Type B pancreatic cell (in vitro differentiated cells): ENCODE data around the gene FAHD2B. TPM values are rescaled to one million over a fixed set of nuclear protein-coding genes. Genes with fewer than 3 reads are reported as not detected.
A peak's percentile ranks its signal among the peaks of the same experiment; 100 is the strongest.
"Not testable (repeated sequence)": the region's sequence is repeated elsewhere in the genome, so short reads cannot be mapped to it uniquely, and the experiment has no call there.

Experiments
- DNase-seq: peaks from one replicate; pipeline ENCODE4 v3.0.0; 2021; ENCODE audit warnings: mixed read lengths; ENCODE audit not compliant: unreplicated experiment; ENCODE audit errors: extremely low spot score
- H3K27ac Mint-ChIP-seq: 2 replicates; pipeline ENCODE4 v1.8.0; 2021; ENCODE audit warnings: mild to moderate bottlenecking, mixed read lengths
- H3K27me3 Mint-ChIP-seq: 2 replicates; pipeline ENCODE4 v1.8.0; 2021; ENCODE audit warnings: mixed read lengths
- H3K36me3 Mint-ChIP-seq: 2 replicates; pipeline ENCODE4 v1.8.0; 2021; ENCODE audit warnings: mixed read lengths
- H3K4me1 Mint-ChIP-seq: one replicate; pipeline ENCODE4 v1.8.0; 2021; ENCODE audit warnings: mixed read lengths; ENCODE audit not compliant: unreplicated experiment
- H3K4me3 Mint-ChIP-seq: 2 replicates; pipeline ENCODE4 v1.8.0; 2021; ENCODE audit warnings: mild to moderate bottlenecking, mixed read lengths
- H3K9me3 Mint-ChIP-seq: 2 replicates; pipeline ENCODE4 v1.8.0; 2021; ENCODE audit warnings: mixed read lengths
- long read RNA-seq: library from polyadenylated mRNA; unstranded; transcript quantifications from one replicate; pipeline ENCODE4 v2.0.0, GENCODE V29; 2020
- total RNA-seq: library from RNA; stranded (reverse); gene quantifications from 2 replicates; pipeline ENCODE4 v1.2.1, GENCODE V29; 2021; ENCODE audit warnings: low replicate concordance
- TF ChIP-seq, protein P1 (sequence below): fragments of 200-600 bp; sonication (generic); conservative IDR thresholded peaks from 2 replicates; pipeline ENCODE4 v1.5.0; 2021; ENCODE audit warnings: antibody characterized with exemption, mild to moderate bottlenecking

FAHD2B gene, protein sequence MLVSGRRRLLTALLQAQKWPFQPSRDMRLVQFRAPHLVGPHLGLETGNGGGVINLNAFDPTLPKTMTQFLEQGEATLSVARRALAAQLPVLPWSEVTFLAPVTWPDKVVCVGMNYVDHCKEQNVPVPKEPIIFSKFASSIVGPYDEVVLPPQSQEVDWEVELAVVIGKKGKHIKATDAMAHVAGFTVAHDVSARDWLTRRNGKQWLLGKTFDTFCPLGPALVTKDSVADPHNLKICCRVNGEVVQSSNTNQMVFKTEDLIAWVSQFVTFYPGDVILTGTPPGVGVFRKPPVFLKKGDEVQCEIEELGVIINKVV
- 12.6 and 31.8 TPM in 2 replicates for total RNA-seq
- long read RNA-seq, transcript FAHD2B-201 (8 exons, 1,305 nt): minor isoform, 7 of 19 reads
- long read RNA-seq, transcript FAHD2B-202 (9 exons, 1,388 nt): major isoform, 9 of 19 reads
- long read RNA-seq, partial matches to known transcripts: 0 of 19 reads
- long read RNA-seq, other reads (novel, unspliced or antisense): 3 of 19 reads

DNA sequence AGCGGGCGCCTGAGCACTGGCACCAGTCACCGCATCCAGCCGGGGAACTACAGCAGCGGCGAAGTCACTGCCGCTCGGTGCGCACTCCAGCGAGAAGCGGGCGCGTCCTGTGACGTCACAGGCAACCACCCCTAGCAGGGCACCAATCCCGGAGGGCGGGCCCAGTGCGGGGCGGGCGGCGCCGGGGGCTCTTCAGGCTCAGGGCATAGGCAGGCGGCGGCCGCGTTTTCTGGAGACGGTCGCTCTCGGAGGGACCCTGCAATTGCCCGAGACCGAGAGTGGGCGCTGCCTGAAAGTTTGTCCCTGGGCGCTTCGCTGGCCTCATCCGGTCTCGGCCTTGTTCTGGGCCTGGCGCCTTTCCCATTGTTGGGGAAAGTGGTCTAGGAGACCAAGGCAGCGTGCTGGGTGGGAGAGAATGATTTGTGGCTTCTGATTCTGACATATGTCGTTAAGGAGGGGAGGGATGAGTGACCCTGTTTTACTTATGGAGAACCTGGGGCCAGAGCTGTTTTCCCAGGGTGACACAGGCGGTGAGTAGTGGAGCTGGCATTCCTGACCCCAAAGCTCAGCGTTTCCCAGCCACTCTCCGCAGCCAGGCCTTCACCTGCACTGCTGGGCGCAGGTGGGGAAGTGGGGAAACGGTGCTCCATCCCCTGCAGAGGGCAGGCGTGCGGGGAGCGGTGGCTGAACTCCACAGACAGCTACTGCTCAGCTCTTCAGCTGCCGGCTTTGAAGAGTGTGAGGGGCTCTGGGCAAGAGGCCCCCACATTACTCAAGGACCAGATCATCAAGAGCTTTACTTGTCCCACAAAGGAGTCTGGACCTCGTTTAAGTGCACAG lies at the start of gene FAHD2B:
FAHD2B (minus strand) TSS at position 111 of the 840 bp plus-strand sequence. CDS start 3,176 bp downstream, outside the sequence.
- H3K4me3 Mint-ChIP-seq: peak within 1 kb of the TSS; percentile 85
- not testable (repeated sequence) for H3K4me1 Mint-ChIP-seq, H3K9me3 Mint-ChIP-seq, H3K27me3 Mint-ChIP-seq, H3K36me3 Mint-ChIP-seq
- peak; percentile 80 for DNase-seq
- peak within 1 kb of the TSS; percentile 74 for H3K27ac Mint-ChIP-seq

DNA sequence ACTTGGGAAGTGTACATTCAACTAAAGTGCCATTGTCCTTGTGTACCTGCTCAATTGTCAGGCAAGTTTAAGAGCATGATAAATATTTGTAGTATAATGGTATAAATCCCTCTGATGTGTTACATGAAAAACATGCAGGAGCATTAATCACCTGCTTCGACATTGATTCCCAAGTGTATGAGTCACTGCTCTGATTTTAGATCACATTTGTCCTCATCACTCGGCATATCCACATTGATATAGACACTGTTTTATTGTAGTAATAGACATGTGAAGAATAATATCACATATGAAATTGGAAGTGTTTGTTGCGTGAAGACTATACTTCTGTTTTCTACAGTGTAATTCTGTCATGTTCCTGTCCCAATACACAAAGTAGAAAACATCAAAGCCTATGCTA lies 49.3 kb upstream of the FAHD2B start:
- H3K27ac Mint-ChIP-seq, H3K9me3 Mint-ChIP-seq, H3K4me3 Mint-ChIP-seq, DNase-seq, H3K27me3 Mint-ChIP-seq, H3K4me1 Mint-ChIP-seq, H3K36me3 Mint-ChIP-seq: not testable (repeated sequence)

DNA sequence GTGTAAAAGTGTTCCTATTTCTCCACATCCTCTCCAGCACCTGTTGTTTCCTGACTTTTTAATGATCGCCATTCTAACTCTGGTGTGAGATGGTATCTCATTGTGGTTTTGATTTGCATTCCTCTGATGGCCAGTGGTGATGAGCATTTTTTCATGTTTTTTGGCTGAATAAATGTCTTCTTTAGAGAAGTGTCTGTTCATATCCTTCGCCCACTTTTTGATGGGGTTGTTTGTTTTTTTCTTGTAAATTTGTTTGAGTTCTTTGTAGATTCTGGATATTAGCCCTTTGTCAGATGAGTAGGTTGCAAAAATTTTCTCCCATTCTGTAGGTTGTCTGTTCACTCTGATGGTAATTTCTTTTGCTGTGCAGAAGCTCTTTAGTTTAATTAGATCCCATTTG lies 34.4 kb upstream of the FAHD2B start:
- not testable (repeated sequence) for DNase-seq, H3K9me3 Mint-ChIP-seq, H3K27ac Mint-ChIP-seq, H3K4me1 Mint-ChIP-seq, H3K4me3 Mint-ChIP-seq, H3K27me3 Mint-ChIP-seq
- peaks cover 20% of the 10 kb centered on the region for H3K36me3 Mint-ChIP-seq

DNA sequence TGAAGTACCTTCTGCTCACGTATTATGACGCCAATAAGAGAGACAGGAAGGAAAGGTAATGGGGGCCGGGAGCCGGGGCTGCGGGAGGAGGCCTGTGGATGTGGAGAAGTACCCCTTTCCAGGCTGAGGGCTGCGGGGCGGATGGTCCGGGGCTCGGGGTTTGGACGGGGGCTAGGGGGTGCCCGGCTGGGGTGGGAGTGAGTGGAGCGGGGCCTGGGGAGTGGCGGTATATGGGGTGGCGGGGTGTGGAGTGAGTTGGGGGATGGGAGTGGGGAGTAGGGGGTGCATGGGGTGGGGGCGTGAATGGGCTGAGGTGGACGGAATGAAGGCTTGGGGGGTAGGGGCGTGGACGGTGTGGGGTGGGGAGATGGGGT lies 19.2 kb upstream of the FAHD2B start:
- H3K9me3 Mint-ChIP-seq, DNase-seq, H3K4me1 Mint-ChIP-seq, H3K36me3 Mint-ChIP-seq: not testable (repeated sequence)
- H3K27ac Mint-ChIP-seq: peak overlapping the region; percentile 97
- H3K27me3 Mint-ChIP-seq: peaks cover 13% of the 10 kb centered on the region
- peak overlapping the region; percentile 100 for H3K4me3 Mint-ChIP-seq

DNA sequence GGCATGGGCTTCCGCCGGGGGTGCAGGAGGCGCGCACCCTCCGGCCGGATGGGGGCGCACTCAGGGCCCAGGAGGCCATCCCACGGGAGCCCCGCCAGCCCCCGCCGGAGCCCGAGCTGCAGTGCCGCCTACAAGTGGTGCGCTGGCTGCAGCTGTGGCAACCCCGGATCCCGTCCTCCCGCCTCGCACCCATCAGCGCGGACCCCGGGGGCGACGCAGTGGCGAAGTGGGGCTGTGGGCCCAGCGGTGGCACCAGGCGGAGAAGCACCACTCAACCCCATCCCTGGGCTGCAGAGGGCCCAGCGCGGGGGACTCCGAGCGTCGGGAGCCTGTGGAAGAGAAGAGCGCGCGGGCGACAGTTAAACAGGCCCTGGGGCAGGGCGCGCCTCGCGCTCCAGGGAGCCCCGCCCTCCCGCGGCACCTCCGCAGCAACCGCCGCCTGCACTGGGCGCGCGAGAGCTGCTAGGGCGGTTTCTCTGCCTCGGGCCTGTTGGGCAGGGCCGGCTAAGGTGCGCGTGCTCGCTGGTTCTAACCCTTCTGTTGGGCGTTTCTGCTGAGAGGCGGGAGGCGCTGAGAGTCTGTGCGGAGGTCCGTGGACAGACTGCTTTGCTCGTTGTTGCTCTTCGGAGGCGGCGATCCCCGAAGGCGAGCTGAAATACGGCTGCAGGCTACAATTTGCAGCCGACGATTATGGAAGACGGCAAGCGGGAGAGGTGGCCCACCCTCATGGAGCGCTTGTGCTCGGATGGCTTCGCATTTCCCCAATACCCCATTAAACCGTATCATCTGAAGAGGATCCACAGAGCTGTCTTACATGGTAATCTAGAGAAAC lies 18.6 kb upstream of the FAHD2B start, which contains the start of gene ANKRD36:
ANKRD36 (plus strand) TSS at position 104 of the 832 bp plus-strand sequence; CDS start at position 691, 587 bp downstream.
- not testable (repeated sequence) for H3K4me1 Mint-ChIP-seq, H3K9me3 Mint-ChIP-seq, H3K36me3 Mint-ChIP-seq
- TF ChIP-seq, protein P1, sequence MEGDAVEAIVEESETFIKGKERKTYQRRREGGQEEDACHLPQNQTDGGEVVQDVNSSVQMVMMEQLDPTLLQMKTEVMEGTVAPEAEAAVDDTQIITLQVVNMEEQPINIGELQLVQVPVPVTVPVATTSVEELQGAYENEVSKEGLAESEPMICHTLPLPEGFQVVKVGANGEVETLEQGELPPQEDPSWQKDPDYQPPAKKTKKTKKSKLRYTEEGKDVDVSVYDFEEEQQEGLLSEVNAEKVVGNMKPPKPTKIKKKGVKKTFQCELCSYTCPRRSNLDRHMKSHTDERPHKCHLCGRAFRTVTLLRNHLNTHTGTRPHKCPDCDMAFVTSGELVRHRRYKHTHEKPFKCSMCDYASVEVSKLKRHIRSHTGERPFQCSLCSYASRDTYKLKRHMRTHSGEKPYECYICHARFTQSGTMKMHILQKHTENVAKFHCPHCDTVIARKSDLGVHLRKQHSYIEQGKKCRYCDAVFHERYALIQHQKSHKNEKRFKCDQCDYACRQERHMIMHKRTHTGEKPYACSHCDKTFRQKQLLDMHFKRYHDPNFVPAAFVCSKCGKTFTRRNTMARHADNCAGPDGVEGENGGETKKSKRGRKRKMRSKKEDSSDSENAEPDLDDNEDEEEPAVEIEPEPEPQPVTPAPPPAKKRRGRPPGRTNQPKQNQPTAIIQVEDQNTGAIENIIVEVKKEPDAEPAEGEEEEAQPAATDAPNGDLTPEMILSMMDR: peak; percentile 60
- peak; percentile 87 for DNase-seq
- peaks cover 19% of the 10 kb centered on the region for H3K27me3 Mint-ChIP-seq
- H3K4me3 Mint-ChIP-seq: peak within 1 kb of the TSS; percentile 100
- peak within 1 kb of the TSS; percentile 97 for H3K27ac Mint-ChIP-seq

DNA sequence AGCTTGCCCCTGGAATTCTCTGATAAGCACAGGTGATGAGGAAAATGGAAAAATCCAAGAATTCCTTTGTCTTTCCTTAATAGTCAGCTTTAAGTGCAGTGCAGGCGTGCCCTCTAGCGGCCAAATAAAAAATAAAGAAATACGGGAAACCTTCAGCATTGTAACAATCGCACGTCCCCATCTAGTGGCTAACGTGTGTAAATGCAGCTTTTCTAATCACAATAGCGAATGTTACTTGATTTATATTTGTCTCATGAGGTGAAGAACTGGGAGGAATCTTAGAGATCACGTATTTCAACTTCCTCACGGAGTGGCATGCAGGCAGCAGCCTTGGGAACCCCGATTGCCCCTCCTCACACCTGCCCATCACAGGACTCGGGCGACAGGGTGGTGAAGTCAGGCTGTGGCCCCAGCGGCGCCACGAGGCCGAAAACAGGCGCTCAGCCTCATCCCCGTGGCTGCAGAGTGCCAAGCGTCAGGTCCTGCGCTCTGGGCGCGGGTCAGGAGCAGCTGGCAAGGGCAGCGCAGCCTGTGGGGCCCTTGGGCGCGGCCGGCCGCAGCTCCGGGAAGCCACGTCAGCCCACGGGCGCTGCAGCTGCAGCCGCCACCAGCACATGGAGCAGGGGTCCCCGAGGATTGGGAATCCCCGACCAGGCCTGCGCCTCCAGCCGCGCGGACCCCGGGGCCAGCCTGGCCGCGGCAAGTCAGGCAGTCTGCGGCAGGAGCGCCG lies 17.8 kb upstream of the FAHD2B start:
- Mint-ChIP-seq H3K27me3 (peaks cover 21% of the 10 kb centered on the region), H3K4me3 (peak overlapping the region; percentile 93), H3K27ac (peak overlapping the region; percentile 94)
- H3K9me3 Mint-ChIP-seq, H3K36me3 Mint-ChIP-seq, H3K4me1 Mint-ChIP-seq: not testable (repeated sequence)
- peak; percentile 77 for DNase-seq
- TF ChIP-seq, protein P1: peak; percentile 91

DNA sequence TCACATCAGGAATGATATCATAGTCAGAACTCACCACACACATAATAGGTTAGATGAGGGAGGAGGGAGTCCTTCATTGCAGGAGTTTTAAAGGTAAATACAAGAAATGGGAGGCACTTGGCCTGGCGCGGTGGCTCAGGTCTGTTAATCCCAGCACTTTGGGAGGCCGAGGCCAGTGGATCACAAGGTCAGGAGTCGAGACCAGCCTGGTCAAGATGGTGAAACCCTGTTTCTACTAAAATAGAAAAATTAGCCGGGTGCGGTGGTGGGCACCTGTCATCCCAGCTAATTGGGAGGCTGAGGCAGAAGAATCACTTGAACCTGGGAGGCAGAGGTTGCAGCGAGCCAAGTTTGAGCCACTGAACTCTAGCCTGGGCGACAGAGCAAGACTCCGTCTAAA lies 16.6 kb upstream of the FAHD2B start:
- not testable (repeated sequence) for H3K27ac Mint-ChIP-seq, DNase-seq, H3K9me3 Mint-ChIP-seq, H3K4me1 Mint-ChIP-seq, H3K4me3 Mint-ChIP-seq, H3K36me3 Mint-ChIP-seq
- H3K27me3 Mint-ChIP-seq: peaks cover 23% of the 10 kb centered on the region

DNA sequence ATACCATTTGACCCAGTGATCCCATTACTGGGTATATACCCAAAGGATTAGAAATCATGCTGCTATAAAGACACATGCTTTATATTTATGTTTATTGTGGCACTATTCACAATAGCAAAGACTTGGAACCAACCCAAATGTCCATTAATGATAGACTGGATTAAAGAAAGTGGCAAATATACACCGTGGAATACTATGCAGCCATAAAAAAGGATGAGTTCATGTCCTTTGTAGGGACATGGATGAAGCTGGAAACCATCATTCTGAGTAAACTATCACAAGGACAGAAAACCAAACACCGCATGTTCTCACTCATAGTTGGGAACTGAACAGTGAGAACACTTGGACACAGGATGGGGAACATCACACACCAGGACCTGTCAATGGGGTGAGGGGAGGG lies 12.2 kb upstream of the FAHD2B start:
- not testable (repeated sequence) for H3K9me3 Mint-ChIP-seq, H3K36me3 Mint-ChIP-seq, H3K4me3 Mint-ChIP-seq, H3K4me1 Mint-ChIP-seq, H3K27ac Mint-ChIP-seq, DNase-seq
- peaks cover 31% of the 10 kb centered on the region for H3K27me3 Mint-ChIP-seq

DNA sequence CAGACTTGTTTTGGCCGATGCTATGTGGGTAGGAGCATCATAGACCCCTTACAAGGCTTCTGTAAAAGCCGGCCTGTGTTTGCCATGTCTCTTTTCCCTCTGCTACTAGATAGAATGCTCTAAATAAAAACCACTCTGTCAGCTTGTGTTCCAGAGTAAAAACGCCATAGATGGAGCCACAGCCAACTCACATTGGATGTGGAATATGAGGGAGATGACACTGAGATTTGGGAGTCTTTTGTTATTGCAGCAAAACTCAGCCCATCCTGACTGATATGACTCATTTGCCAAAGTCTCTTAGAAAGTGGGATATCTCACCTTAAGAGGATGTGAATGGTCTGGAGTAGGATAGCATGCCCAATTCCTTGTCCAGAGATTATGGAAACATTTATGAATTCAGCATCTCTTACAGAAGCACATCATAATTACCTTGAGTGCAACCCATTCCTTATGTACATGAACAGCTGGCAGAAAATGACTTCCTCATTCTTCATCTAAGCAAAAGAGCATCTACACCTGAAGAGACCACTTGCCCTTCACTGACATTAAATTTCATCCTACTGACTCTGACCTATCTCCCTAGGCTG lies 4.2 kb upstream of the FAHD2B start:
- DNase-seq, H3K9me3 Mint-ChIP-seq, H3K27ac Mint-ChIP-seq, H3K36me3 Mint-ChIP-seq, H3K27me3 Mint-ChIP-seq, H3K4me1 Mint-ChIP-seq, H3K4me3 Mint-ChIP-seq: not testable (repeated sequence)
